ENCODE results near the gene PC.

The PC gene

GRCh38 chr11:66918741-66919140 is 39.4 kb downstream of the PC start:
- FAIRE-seq (no peak), DNase-seq (ENCODE audit: insufficient read length, low spot score) (no peak)
- TF ChIP-seq POLR2A (IDR thresholded peaks at IDR 0.05; ENCODE audit: low read depth, low read length) = no peak

- FAIRE-seq (no peak), DNase-seq (ENCODE audit: insufficient read length, low spot score) (no peak)
- no peak for TF ChIP-seq POLR2A (IDR thresholded peaks at IDR 0.05; ENCODE audit: low read depth, low read length)
Measured at GRCh38 chr11:66915866-66916265, 42.3 kb downstream of the PC start.

- DNase-seq (ENCODE audit: insufficient read length, low spot score) (no peak), FAIRE-seq (no peak)
- TF ChIP-seq POLR2A (IDR thresholded peaks at IDR 0.05; ENCODE audit: low read depth, low read length) = no peak
Measured at GRCh38 chr11:66915046-66915832, 42.9 kb downstream of the PC start.

- FAIRE-seq = no peak
- no peak for TF ChIP-seq POLR2A (IDR thresholded peaks at IDR 0.05; ENCODE audit: low read depth, low read length)
Measured at GRCh38 chr11:66914505-66914904, 43.7 kb downstream of the PC start.

GRCh38 chr11:66912911-66913310 is 45.3 kb downstream of the PC start:
- TF ChIP-seq POLR2A (IDR thresholded peaks at IDR 0.05; ENCODE audit: low read depth, low read length) = no peak
- no peak for FAIRE-seq
- no peak for DNase-seq (ENCODE audit: insufficient read length, low spot score)

More at GRCh38 chr11:66914505-66914904, 43.7 kb downstream of the PC start:
- DNase-seq (ENCODE audit: insufficient read length, low spot score) = no peak

GRCh38 chr11:66912361-66912760 is 45.8 kb downstream of the PC start:
- DNase-seq (ENCODE audit: insufficient read length, low spot score) = no peak
- FAIRE-seq = no peak
- no peak for TF ChIP-seq POLR2A (IDR thresholded peaks at IDR 0.05; ENCODE audit: low read depth, low read length)

GRCh38 chr11:66910669-66911068 is 47.5 kb downstream of the PC start:
- no peak for TF ChIP-seq POLR2A (IDR thresholded peaks at IDR 0.05; ENCODE audit: low read depth, low read length)
- FAIRE-seq (no peak), DNase-seq (ENCODE audit: insufficient read length, low spot score) (no peak)

- DNase-seq (ENCODE audit: insufficient read length, low spot score) (no peak), FAIRE-seq (no peak)
- no peak for TF ChIP-seq POLR2A (IDR thresholded peaks at IDR 0.05; ENCODE audit: low read depth, low read length)
Measured at GRCh38 chr11:66910016-66910415, 48.2 kb downstream of the PC start.

GRCh38 chr11:66909181-66909580 is 49.0 kb downstream of the PC start:
- no peak for FAIRE-seq
- no peak for DNase-seq (ENCODE audit: insufficient read length, low spot score)
- no peak for TF ChIP-seq POLR2A (IDR thresholded peaks at IDR 0.05; ENCODE audit: low read depth, low read length)

GRCh38 chr11:66907751-66908630 is 50.2 kb downstream of the PC start:
- DNase-seq (ENCODE audit: insufficient read length, low spot score) = no peak

GRCh38 chr11:66906061-66906733 is 52.0 kb downstream of the PC start:
- no peak for FAIRE-seq
- DNase-seq (ENCODE audit: insufficient read length, low spot score) = no peak
- TF ChIP-seq POLR2A (IDR thresholded peaks at IDR 0.05; ENCODE audit: low read depth, low read length) = no peak

More at GRCh38 chr11:66907751-66908630, 50.2 kb downstream of the PC start:
- no peak for TF ChIP-seq POLR2A (IDR thresholded peaks at IDR 0.05; ENCODE audit: low read depth, low read length)
- FAIRE-seq = no peak

GRCh38 chr11:66905631-66906030 is 52.6 kb downstream of the PC start:
- no peak for FAIRE-seq
- no peak for TF ChIP-seq POLR2A (IDR thresholded peaks at IDR 0.05; ENCODE audit: low read depth, low read length)
- DNase-seq (ENCODE audit: insufficient read length, low spot score) = no peak

GRCh38 chr11:66904981-66905521 is 53.1 kb downstream of the PC start:
- DNase-seq (ENCODE audit: insufficient read length, low spot score) (no peak), FAIRE-seq (no peak)
- no peak for TF ChIP-seq POLR2A (IDR thresholded peaks at IDR 0.05; ENCODE audit: low read depth, low read length)

GRCh38 chr11:66904561-66904960 is 53.6 kb downstream of the PC start:
- no peak for FAIRE-seq
- TF ChIP-seq POLR2A (IDR thresholded peaks at IDR 0.05; ENCODE audit: low read depth, low read length) = no peak
- DNase-seq (ENCODE audit: insufficient read length, low spot score) = no peak

Measured in H54 (cell line).